K562 (cell line): ENCODE measurements around the gene KPNA1. TPM values are rescaled to one million over a fixed set of nuclear protein-coding genes. Genes with fewer than 3 reads are reported as not detected.

ENCODE experiments used
- ATF1 ChIP-seq, 2 experiments: fragments of 450-650 bp in 1 of 2; IDR thresholded peaks; 2 replicates each; pipeline ENCODE4 v1.6.1; 2016; ENCODE audit warnings: missing compliant biosample characterization in 1 of 2, missing genetic modification characterization in 1 of 2
- C11orf30 ChIP-seq: fragments of 450-650 bp; IDR thresholded peaks from 2 replicates; pipeline ENCODE4 v1.6.1; 2016; ENCODE audit warnings: low read depth, mild to moderate bottlenecking
- CBFA2T2 ChIP-seq: fragments of 450-650 bp; conservative IDR thresholded peaks from 2 replicates; pipeline ENCODE4 v1.6.1; 2017; ENCODE audit warnings: mild to moderate bottlenecking
- ELF1 ChIP-seq: fragments of 200-800 bp; sonication (Bioruptor generic); IDR thresholded peaks from 2 replicates; pipeline ENCODE4 v1.6.1; 2016; ENCODE audit warnings: missing genetic modification characterization, missing compliant biosample characterization
- GABPA ChIP-seq: fragments of 200-800 bp; sonication (Bioruptor generic); conservative IDR thresholded peaks from 2 replicates; pipeline ENCODE4 v1.6.1; 2016; ENCODE audit warnings: low read depth, missing genetic modification characterization, missing compliant biosample characterization
- HDAC6 ChIP-seq: IDR thresholded peaks from 2 replicates; pipeline ENCODE4 v1.6.1; 2012; ENCODE audit warnings: low read depth, mild to moderate bottlenecking, control low read depth, inconsistent platforms, low read length, moderate library complexity
- IFI16 ChIP-seq: fragments of 250-450 bp; sonication (Bioruptor Pico); IDR thresholded peaks from 2 replicates; pipeline ENCODE4 v2.1.2; 2022; ENCODE audit warnings: mild to moderate bottlenecking, inconsistent platforms
- IRF2 ChIP-seq: sonication (generic); formaldehyde crosslinking; IDR thresholded peaks from 2 replicates; pipeline ENCODE4 v1.8.1; 2022; ENCODE audit warnings: mild to moderate bottlenecking, missing genetic modification reagents
- L3MBTL2 ChIP-seq: fragments of 450-650 bp; IDR thresholded peaks from 2 replicates; pipeline ENCODE4 v1.6.1; 2016; ENCODE audit warnings: mild to moderate bottlenecking, moderate library complexity
- MITF ChIP-seq: IDR thresholded peaks from 2 replicates; pipeline ENCODE4 v1.6.1; 2014; ENCODE audit warnings: antibody characterized with exemption
- NCOA6 ChIP-seq: fragments of 450-650 bp; IDR thresholded peaks from 2 replicates; pipeline ENCODE4 v1.6.1; 2017; ENCODE audit warnings: mild to moderate bottlenecking
- NR2C2 ChIP-seq, 2 experiments: fragments of 200-800 bp in 1 of 2; sonication (Bioruptor generic) in 1 of 2; sonication (generic) in 1 of 2; formaldehyde crosslinking in 1 of 2; IDR thresholded peaks; 2 replicates each; pipeline versions ENCODE4 v1.6.1 to v1.8.0; 2016 to 2022; ENCODE audit warnings: mild to moderate bottlenecking in 1 of 2, missing compliant biosample characterization in 1 of 2, missing genetic modification characterization in 1 of 2, missing genetic modification reagents in 1 of 2
- NUFIP1 ChIP-seq: fragments of 450-650 bp; IDR thresholded peaks from 2 replicates; pipeline ENCODE4 v1.6.1; 2018; ENCODE audit not compliant: partially characterized antibody
- PTRF ChIP-seq: fragments of 450-650 bp; IDR thresholded peaks from 2 replicates; pipeline ENCODE4 v1.6.1; 2016; ENCODE audit warnings: mild to moderate bottlenecking, missing genetic modification characterization, missing compliant biosample characterization
- RBM15 ChIP-seq: fragments of 200-400 bp; formaldehyde crosslinking; IDR thresholded peaks from 2 replicates; pipeline ENCODE4 v1.6.1; 2018; ENCODE audit warnings: mild to moderate bottlenecking, low read length, moderate library complexity; ENCODE audit not compliant: insufficient read depth
- RBM17 ChIP-seq: fragments of 200-400 bp; formaldehyde crosslinking; IDR thresholded peaks from 2 replicates; pipeline ENCODE4 v1.6.1; 2017; ENCODE audit warnings: low read depth, mild to moderate bottlenecking, low read length, borderline replicate concordance
- RERE ChIP-seq: sonication (generic); formaldehyde crosslinking; IDR thresholded peaks from 2 replicates; pipeline ENCODE4 v1.8.0; 2023; ENCODE audit warnings: missing genetic modification reagents, mild to moderate bottlenecking, borderline replicate concordance
- TEAD1 ChIP-seq, 2 experiments: fragments of 450-650 bp in 1 of 2; sonication (generic) in 1 of 2; formaldehyde crosslinking; IDR thresholded peaks; 2 replicates each; pipeline versions ENCODE4 v1.4.0 to v1.8.0; 2020 to 2022; ENCODE audit warnings: mild to moderate bottlenecking in 2 of 2, missing genetic modification reagents in 1 of 2
- THRAP3 ChIP-seq: fragments of 450-650 bp; IDR thresholded peaks from 2 replicates; pipeline ENCODE4 v1.6.1; 2016; ENCODE audit warnings: mild to moderate bottlenecking, inconsistent platforms, borderline replicate concordance
- TRIM28 ChIP-seq: fragments of 450-650 bp; IDR thresholded peaks from 2 replicates; pipeline ENCODE4 v1.6.1; 2017
- U2AF1 ChIP-seq: fragments of 200-400 bp; formaldehyde crosslinking; optimal IDR thresholded peaks from 2 replicates; pipeline ENCODE3; 2017; ENCODE audit warnings: mild to moderate bottlenecking, low read depth, low read length, moderate library complexity
- ZBTB2 ChIP-seq: fragments of 450-650 bp; IDR thresholded peaks from 2 replicates; pipeline ENCODE4 v1.6.1; 2016; ENCODE audit warnings: antibody characterized with exemption
- ZC3H11A ChIP-seq: IDR thresholded peaks from 2 replicates; pipeline ENCODE4 v1.6.1; 2012; ENCODE audit warnings: low read depth, low read length, improper control_type of control experiment
- polyA plus RNA-seq, 8 experiments: library from polyadenylated mRNA; depleted of rRNA in 4 of 8; stranded (reverse) in 5 of 8; unstranded in 3 of 8; fragments of >200 nt; fragmentation: Nextera tagmentation in 2 of 8; fragmentation: Illumina TruSeq in 1 of 8; extraction: Ambion mirVana in 2 of 8; extraction: Trizol in 1 of 8; gene quantifications; 2 replicates each; pipeline versions ENCODE4 v1.2.1 to v1.2.3, GENCODE V29; 2011 to 2014; ENCODE audit warnings: inconsistent platforms in 1 of 8, missing spikeins in 1 of 8
- total RNA-seq, 7 experiments: library from RNA; depleted of rRNA in 6 of 7; stranded (reverse); fragments of >200 nt in 6 of 7; fragmentation: Illumina TruSeq in 2 of 7; extraction: Trizol in 2 of 7; gene quantifications; 2 replicates each; pipeline versions ENCODE4 v1.2.1 to v1.2.3, GENCODE V29; 2011 to 2021; ENCODE audit warnings: low replicate concordance in 1 of 7

The KPNA1 gene
- total and polyA plus RNA-seq, 9 of the 15 experiments (the other 6 are each of a cell fraction or from before 2014, with no cell fraction given), result 9.3 to 53.8 (median 33.5) TPM

GRCh38 chr3:122515020-122515468 is 305 bp upstream of the KPNA1 start (continued):
- TF ChIP-seq U2AF1 (no peak), RERE (CRISPR knock-in tag) (no peak), CBFA2T2 (no peak), C11orf30 (no peak), RBM17 (no peak), NUFIP1 (no peak), PTRF (tag) (no peak), ZC3H11A (no peak), L3MBTL2 (no peak), TEAD1 (CRISPR knock-in tag; IDR thresholded peaks at IDR 0.05) (no peak), GABPA (tag) (peak; percentile 41; the same call in 1 of the 2 replicates), RBM15 (no peak), HDAC6 (no peak), NR2C2 (CRISPR knock-in tag; IDR thresholded peaks at IDR 0.05) (no peak), NR2C2 (tag; IDR thresholded peaks at IDR 0.05) (peak; percentile 57), THRAP3 (no peak; the same call in 1 of the 2 replicates), ZBTB2 (no peak), ATF1 (CRISPR knock-in tag; IDR thresholded peaks at IDR 0.05) (no peak), ATF1 (tag; IDR thresholded peaks at IDR 0.05) (peak; percentile 54), ELF1 (tag) (0 out of 2 replicates have a peak, but pooled peaks have one; percentile 14), IFI16 (CRISPR knock-in tag) (no peak), IRF2 (no peak), TRIM28 (no peak), MITF (no peak), NCOA6 (no peak)
